Measurements from ENCODE around the gene TRIP11. TPM values are rescaled to one million over a fixed set of nuclear protein-coding genes. Genes with fewer than 3 reads are reported as not detected.

The TRIP11 gene
- total RNA-seq, 2 donors from 2014 or later, result 27.3 to 32.3 TPM

DNA sequence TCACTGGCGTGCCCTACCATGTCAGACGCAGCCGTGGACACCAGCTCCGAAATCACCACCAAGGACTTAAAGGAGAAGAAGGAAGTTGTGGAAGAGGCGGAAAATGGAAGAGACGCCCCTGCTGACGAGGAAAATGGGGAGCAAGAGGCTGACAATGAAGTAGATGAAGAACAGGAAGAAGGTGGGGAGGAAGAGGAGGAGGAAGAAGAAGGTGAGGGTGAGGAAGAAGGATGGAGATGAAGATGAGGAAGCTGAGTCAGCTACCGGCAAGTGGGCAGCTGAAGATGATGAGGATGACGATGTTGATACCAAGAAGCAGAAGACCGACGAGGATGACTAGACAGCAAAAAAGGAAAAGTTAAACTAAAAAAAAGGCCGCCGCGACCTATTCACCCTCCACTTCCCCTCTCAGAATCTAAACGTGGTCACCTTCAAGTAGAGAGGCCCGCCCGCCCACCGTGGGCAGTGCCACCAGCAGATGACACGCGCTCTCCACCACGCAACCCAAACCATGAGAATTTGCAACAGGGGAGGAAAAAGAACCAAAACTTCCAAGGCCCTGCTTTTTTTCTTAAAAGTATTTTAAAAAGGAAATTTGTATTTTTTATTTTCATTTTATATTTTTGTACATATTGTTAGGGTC, 13.2 kb downstream of the TRIP11 start:
- Mint-ChIP-seq H3K9me3 (no peaks in the 10 kb centered on the region), H3K27ac (peak overlapping the region in 1 of 2 donors; percentile 63), H3K36me3 (peaks cover 0 to 12% of the 10 kb centered on the region in 2 donors)
- no peak for DNase-seq (ENCODE audit: low spot score in 2 of 2)
- ATAC-seq, result no peak

DNA sequence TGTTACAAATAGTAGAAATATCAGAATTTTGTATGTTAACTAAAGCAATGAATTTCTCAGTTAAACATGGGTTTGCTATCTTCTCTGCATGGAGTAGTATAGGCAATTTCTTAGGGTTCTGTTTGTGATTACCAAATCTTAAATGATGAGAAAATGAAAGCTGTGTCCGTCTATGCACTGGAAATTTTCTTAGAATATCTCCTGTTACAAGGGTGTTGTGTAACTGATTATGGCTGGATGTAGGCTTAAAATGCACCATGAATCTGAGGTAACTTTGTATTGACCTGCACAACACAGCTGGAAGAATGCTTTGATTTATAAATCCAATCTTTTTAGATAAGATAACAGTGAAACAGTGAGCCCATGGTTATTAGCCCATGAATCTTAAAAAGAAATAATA, 17.8 kb downstream of the TRIP11 start:
- H3K27ac Mint-ChIP-seq, result no peak overlapping the region

DNA sequence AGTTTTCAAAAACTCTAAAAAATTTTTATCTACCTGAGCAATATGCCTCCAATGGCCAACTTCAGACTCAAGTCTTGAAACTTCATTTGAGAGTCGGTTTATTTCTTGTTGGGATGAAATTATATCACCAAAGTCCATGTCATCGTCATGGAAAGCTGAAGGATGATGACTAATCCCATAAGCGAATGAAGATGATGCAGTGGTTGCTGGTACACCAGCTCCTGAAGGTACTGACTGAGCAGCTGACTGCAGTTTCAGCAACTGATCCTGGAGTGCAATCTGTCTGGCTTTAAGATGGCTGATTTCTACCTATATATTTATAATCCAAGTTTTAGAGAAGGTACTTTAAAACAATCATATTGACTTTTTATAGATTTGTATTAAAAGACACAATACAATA, 18.3 kb downstream of the TRIP11 start:
- no peak for DNase-seq (ENCODE audit: low spot score in 2 of 2)
- no peak for ATAC-seq
- H3K27ac Mint-ChIP-seq, result no peak overlapping the region
- H3K9me3 Mint-ChIP-seq, result no peaks in the 10 kb centered on the region
- peaks cover under 1 to 4% of the 10 kb centered on the region in 2 donors for H3K36me3 Mint-ChIP-seq

More for the DNA sequence above, 17.8 kb downstream of the TRIP11 start:
- Mint-ChIP-seq H3K36me3 (peaks cover 0 to 6% of the 10 kb centered on the region in 2 donors), H3K9me3 (no peaks in the 10 kb centered on the region)
- no peak for DNase-seq (ENCODE audit: low spot score in 2 of 2)
- ATAC-seq, result no peak

DNA sequence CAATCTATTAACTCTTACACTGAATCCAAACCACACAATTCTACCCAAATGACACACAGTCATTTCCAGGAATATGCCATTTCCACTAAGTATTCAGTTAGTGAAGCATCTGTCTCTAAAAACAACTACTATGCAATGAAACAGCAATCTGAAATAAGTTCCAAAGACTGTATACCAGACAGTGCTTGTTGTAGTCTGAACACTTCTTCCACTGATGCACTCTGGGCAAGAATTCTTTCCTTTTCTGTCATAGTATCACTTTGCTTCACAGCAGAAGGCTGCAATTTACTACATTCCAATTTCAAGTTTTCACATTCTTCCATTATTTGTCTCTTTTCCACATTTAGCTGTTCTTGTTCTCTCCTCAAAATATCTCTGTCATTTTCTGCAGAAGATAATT, 25.8 kb downstream of the TRIP11 start:
- Mint-ChIP-seq H3K9me3 (no peaks in the 10 kb centered on the region), H3K27ac (no peak overlapping the region), H3K36me3 (peaks cover 6 to 24% of the 10 kb centered on the region in 2 donors)
- ATAC-seq (peak in 1 of 2 donors; percentile 79), DNase-seq (ENCODE audit: low spot score in 2 of 2) (no peak)

DNA sequence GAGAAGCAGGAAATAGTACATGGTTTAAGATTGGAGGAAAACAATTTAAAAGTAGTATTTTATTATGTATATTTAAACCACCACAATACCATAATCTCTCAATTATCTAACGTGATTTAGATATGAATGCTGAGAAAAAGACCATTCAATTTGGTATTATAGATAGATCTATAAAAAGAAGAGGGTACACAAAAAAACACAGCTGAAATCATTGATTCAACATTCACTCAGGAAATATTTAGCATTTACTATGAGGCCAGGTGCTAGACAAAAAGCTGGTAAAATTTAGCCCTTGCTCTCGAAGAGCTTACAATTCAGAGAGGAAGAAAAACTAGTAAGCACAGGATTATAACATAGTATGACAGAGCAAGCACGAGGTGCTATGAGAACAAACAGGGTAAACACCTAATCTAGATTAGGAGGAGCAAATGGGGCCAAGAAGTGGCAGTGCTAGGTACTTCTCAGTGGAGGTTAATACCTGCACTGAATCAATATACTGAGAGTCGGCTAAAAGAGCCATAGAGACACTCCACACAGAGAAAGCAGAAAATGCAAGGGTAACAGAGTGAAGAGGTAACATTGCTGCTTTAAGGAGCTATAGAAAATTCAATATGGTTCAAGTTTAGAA, 27.6 kb downstream of the TRIP11 start:
- no peaks in the 10 kb centered on the region for H3K9me3 Mint-ChIP-seq
- no peak for DNase-seq (ENCODE audit: low spot score in 2 of 2)
- peaks cover 12 to 35% of the 10 kb centered on the region in 2 donors for H3K36me3 Mint-ChIP-seq
- peak overlapping the region in 1 of 2 donors; percentile 47 for H3K27ac Mint-ChIP-seq
- no peak for ATAC-seq

DNA sequence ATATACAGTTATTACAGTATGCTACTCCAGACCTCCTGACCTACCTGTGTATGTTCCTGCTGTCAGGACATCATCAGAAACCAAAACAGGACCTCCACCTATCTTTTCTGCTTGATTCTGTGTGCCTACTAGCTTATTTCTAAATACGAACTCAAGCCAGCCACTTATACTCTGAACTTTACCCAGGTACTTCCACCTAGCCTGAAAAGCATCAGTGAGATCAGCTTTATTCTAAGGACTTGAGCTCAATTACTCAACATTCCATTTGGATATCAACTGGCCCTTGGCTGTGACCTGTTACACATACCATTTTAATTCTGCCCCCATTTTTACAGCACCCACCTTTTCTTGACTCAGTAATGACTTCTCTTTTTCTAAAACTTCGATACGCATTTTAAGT, 29.2 kb downstream of the TRIP11 start:
- peaks cover 11 to 44% of the 10 kb centered on the region in 2 donors for H3K36me3 Mint-ChIP-seq
- H3K27ac Mint-ChIP-seq, result no peak overlapping the region
- DNase-seq (ENCODE audit: low spot score in 2 of 2), result no peak
- no peak for ATAC-seq
- H3K9me3 Mint-ChIP-seq, result no peaks in the 10 kb centered on the region

DNA sequence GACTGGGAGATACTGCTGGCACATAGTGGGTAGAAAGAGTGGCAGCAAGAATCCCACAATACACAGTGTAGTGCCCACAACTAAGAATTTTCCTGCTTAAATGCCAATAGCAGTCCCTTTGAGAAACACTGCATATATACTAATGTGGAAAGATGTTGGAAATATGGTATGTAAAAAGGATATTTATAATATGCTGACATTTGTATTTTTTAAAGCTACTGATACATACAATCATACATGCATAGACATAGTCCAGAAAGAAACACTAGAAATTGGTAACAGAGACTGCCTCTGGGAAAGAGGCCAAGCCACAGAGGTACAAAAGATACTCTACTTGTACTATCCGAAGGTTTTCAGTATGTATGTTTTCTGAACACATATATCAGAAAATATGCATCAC, 30.3 kb downstream of the TRIP11 start:
- ATAC-seq (no peak), DNase-seq (ENCODE audit: low spot score in 2 of 2) (no peak)
- H3K9me3 Mint-ChIP-seq, result no peaks in the 10 kb centered on the region

DNA sequence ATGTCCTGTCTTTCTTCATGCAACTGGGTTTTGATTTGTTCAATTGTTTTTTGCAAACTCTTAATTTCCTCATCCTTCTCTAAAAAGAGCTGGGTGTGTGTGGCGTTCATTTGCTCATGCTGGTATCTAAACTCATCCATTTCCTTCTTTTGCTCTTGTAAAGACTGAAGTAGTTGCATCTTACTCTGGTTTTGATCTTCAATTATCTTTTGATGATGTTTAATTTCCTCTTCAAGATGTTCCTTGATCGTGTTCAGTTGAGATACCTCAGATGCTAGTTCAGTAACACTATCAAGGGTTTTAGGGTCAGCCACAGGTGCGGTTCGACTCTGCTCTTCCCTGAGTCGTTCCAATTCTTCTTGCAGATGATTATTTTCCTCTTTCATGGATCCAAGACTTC, 34.8 kb downstream of the TRIP11 start:
- Mint-ChIP-seq H3K36me3 (peaks cover 14 to 44% of the 10 kb centered on the region in 2 donors), H3K9me3 (no peaks in the 10 kb centered on the region), H3K27ac (no peak overlapping the region)
- no peak for DNase-seq (ENCODE audit: low spot score in 2 of 2)
- ATAC-seq, result no peak

More for the DNA sequence above, 30.3 kb downstream of the TRIP11 start:
- Mint-ChIP-seq H3K36me3 (peaks cover 14 to 54% of the 10 kb centered on the region in 2 donors), H3K27ac (no peak overlapping the region)

DNA sequence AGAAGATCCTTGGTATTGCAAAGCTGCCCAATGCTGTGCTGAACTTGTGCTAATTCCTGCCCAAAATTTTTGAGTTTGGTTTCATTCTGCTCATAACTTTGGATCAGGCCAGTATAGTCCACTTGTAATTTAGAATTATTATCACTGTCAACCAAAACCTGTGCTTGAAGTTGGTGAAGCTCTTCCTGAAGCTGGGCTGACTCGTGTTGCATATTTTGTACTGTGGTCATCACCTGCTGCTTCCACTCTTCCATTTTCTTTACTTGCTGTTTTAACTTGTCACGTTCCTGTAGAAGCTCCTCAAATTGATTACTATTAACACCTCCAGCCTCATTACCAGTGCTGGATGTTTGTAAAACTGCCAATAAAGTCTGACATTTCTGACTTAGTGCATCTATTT, 35.8 kb downstream of the TRIP11 start:
- H3K27ac Mint-ChIP-seq, result no peak overlapping the region
- peaks cover 14 to 52% of the 10 kb centered on the region in 2 donors for H3K36me3 Mint-ChIP-seq
- no peaks in the 10 kb centered on the region for H3K9me3 Mint-ChIP-seq
- ATAC-seq, result no peak
- no peak for DNase-seq (ENCODE audit: low spot score in 2 of 2)

DNA sequence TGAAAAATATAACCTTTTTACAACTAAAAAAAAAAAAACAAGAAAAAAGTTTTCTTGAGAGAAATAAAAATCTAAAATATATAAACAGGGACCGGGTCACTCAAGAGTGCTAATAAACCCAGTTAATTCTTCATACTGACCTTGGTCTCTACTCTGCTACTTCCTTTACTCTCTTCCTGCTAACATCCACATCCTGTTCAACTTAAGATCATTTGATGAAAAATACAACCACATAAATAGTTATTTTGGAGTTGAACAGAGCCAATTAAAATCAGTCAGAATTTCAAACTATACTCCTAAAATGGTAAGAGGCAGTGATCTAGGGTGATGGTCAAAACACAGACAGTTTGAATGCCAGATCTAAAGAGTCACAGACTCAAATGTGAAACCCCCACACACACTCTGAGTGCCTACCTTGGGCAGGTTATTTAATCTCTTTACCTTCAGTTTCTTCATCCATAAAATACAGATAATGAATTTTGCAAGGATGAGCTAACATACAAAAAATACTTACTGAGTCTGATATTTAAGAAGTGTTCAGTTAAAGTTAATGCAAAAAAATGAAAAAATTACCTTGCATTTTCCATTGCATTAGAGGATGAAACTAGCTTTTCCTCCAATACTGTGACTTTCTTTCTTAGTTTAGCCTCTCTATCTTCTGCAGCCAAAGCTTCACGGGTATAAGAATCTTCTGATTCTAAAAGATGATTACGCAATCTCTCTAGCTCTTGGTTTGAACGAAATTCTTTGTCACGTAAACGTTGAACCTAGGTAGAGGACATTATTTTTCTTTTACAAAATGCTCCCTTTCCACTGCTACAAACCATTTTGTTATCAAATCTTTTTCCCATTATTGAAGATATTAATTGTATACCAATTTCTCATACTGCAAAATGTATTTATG, 40.9 kb downstream of the TRIP11 start:
- peaks cover 0 to 16% of the 10 kb centered on the region in 2 donors for H3K36me3 Mint-ChIP-seq

DNA sequence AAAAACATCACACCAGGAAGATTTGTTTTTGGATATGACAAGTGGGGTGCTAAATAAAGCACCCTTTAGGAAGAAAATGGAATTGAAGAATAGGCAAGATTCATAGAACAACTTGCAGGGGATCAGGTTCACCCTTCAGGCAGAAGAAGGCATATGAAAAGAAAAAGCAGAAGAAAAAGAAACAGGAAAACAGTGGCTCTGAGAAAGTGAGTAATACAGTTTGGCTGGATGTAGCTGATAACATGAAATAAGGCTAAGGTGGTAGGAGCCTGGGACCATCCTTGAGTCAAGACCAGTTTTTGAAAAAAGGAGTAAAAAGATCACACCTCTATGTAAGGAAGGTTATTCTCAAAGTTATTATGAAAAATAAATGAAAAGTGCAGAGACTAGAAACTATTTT, 42.4 kb downstream of the TRIP11 start:
- H3K27ac Mint-ChIP-seq, result peak overlapping the region in 1 of 2 donors; percentile 50
- ATAC-seq (peak; percentile 40 to 41), DNase-seq (ENCODE audit: low spot score in 2 of 2) (no peak)
- H3K9me3 Mint-ChIP-seq, result no peaks in the 10 kb centered on the region
- H3K36me3 Mint-ChIP-seq, result peaks cover 0 to 16% of the 10 kb centered on the region in 2 donors

More for the DNA sequence above, 40.9 kb downstream of the TRIP11 start:
- DNase-seq (ENCODE audit: low spot score in 2 of 2) (no peak), ATAC-seq (peak; percentile 36 to 46)
- no peaks in the 10 kb centered on the region for H3K9me3 Mint-ChIP-seq
- H3K27ac Mint-ChIP-seq, result peak overlapping the region; percentile 26 to 47

DNA sequence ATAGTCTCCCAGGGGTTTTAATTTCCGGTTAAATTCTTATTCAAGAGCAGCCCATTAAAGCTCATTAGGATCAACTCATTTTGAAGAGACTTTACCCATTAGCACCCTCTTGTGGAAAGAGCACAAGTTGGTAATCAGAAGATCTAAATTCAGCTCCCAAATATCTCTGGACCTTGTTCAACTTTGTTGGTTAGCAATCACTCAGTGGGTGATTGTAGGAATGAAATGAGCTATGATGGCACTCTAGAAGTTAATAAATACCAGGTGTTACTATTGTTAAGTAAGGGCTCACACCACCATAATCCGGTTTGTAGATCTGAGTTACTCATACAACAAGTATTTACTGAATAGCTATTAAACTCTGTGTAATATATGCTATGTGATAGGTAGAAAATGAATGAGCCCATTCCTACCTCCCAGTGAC, 42.9 kb downstream of the TRIP11 start:
- Mint-ChIP-seq H3K36me3 (peaks cover 0 to 20% of the 10 kb centered on the region in 2 donors), H3K27ac (peak overlapping the region in 1 of 2 donors; percentile 50), H3K9me3 (no peaks in the 10 kb centered on the region)
- peak in 1 of 2 donors; percentile 47 for ATAC-seq
- no peak for DNase-seq (ENCODE audit: low spot score in 2 of 2)

DNA sequence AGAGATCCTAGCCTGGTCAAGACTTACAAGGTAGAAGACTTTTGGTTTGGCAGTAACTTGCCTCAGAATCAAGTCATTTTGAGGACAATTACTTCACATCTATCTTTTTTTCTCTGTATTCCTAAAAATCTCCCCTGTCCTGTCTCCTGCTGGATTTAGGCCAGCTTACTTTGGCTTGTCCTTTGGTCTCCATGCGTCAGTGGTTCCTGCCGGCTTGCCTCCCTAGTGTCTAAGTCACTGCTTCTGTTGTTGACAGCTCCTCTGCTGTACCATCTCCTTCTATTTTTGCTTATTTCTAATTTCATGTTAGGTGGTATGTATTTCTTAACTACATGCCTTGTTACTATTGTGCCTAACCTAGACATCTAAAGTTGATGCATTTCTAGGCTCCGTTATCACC, 52.7 kb downstream of the TRIP11 start:
- Mint-ChIP-seq H3K36me3 (peaks cover 17 to 53% of the 10 kb centered on the region in 2 donors), H3K9me3 (no peaks in the 10 kb centered on the region), H3K27ac (no peak overlapping the region)
- ATAC-seq, result no peak
- no peak for DNase-seq (ENCODE audit: low spot score in 2 of 2)

DNA sequence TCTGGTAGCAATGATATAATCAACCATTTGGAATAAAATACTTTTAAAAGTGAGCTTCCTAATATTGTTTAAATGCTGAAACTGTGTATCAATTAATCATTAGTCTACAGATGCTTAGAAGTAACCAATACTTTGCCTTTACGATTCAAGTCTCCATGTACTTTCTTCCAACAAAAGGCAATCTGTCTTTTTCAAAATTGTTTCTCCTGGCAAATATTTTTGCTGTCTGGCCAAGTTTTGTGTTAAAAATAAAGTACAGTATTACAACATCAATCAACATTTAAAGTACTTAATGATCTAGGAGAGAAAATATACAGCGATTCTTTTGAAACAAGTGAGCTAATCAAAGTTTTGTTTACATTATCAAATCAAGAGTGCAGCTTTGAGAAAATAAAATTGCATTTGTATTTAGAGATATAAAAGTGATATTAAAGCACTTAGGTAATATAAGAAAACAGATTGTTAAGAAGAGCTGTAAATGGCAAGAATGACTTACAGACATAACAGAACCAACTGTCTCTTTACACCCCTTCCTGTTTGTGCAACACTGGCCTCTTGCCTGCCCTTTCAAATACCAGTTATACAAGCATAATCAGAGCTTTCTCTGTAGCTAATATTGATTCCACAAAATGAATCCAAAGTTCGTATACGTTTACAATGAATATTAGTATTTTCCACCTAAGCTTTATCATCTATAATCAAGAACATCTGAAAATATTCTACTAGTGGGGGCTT, 54.2 kb downstream of the TRIP11 start:
- DNase-seq (ENCODE audit: low spot score in 2 of 2), result no peak
- Mint-ChIP-seq H3K36me3 (peaks cover 17 to 48% of the 10 kb centered on the region in 2 donors), H3K27ac (no peak overlapping the region), H3K9me3 (no peaks in the 10 kb centered on the region)
- no peak for ATAC-seq

DNA sequence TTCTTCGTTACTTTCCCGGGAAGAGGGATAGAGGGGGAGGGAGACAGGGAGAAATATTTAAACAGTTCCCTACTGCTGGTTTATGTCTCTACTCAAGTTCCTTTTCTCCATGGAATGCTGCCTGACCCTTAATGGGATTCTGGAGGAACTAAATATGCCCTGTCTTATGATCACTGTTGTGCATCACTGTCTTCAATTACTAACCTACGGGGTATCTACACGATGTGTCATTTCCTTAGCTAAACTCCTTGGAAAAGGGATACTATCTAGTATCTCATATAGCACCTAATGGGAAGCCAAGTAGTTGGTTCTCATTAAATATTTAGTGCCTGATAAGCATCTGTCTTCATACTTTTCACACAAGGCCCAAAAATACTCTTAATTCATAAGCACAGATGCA, 54.9 kb downstream of the TRIP11 start:
- no peaks in the 10 kb centered on the region for H3K9me3 Mint-ChIP-seq
- no peak overlapping the region for H3K27ac Mint-ChIP-seq
- H3K36me3 Mint-ChIP-seq, result peaks cover 17 to 48% of the 10 kb centered on the region in 2 donors

DNA sequence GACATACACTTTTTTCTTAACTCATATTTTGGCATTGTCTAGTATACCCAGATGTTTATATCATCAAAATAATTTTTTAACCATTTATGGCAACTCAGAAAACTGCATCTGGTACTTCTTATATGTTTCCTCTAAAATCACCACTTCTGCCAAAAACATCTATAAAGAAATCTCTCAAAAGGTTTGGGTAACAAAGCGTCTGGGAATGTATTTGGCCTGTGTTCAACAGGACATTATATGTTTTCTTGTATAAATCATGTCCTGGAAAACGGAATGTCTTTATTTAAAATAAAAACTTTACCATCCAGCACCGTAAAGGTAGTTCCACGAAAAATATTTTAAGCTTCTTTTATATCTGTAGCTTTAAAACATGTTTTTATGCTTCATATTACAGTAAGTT, 56.3 kb downstream of the TRIP11 start:
- ATAC-seq, result no peak
- DNase-seq (ENCODE audit: low spot score in 2 of 2), result no peak
- H3K27ac Mint-ChIP-seq, result no peak overlapping the region
- no peaks in the 10 kb centered on the region for H3K9me3 Mint-ChIP-seq
- H3K36me3 Mint-ChIP-seq, result peaks cover 17 to 40% of the 10 kb centered on the region in 2 donors

More for the DNA sequence above, 54.9 kb downstream of the TRIP11 start:
- no peak for ATAC-seq
- DNase-seq (ENCODE audit: low spot score in 2 of 2), result no peak

Data from activated naive CD4-positive, alpha-beta T cell treated with anti-CD3 and anti-CD28 coated beads, Interleukin-2, amount 50 U/mL, for 72 hours (primary cell).